T-helper 1 cell treated with Interleukin-12 subunit alpha and Interleukin-12 subunit beta and Interleukin-4 antibody, amounts not matched to agents 30 μg/mL and 1 μg/mL, for 36 hours (primary cell): ENCODE measurements around the gene TMBIM4.

ENCODE experiments used
- H3K27ac Mint-ChIP-seq: one replicate; pipeline ENCODE4 v1.8.0; 2021; ENCODE audit warnings: mild to moderate bottlenecking, mixed read lengths
- H3K27me3 Mint-ChIP-seq: one replicate; pipeline ENCODE4 v1.8.0; 2021; ENCODE audit warnings: low read depth, mixed read lengths
- H3K36me3 Mint-ChIP-seq: one replicate; pipeline ENCODE4 v1.8.0; 2021; ENCODE audit warnings: low read depth, mixed read lengths
- H3K4me1 Mint-ChIP-seq: one replicate; pipeline ENCODE4 v1.8.0; 2021; ENCODE audit warnings: low read depth, mixed read lengths
- H3K4me3 Mint-ChIP-seq: one replicate; pipeline ENCODE4 v1.8.0; 2021; ENCODE audit warnings: mild to moderate bottlenecking, moderate library complexity, mixed read lengths
- H3K9me3 Mint-ChIP-seq: one replicate; pipeline ENCODE4 v1.8.0; 2021; ENCODE audit warnings: mixed read lengths

TMBIM4 gene

GRCh38 chr12:66111605-66112004, 58.2 kb downstream of the TMBIM4 start:
- Mint-ChIP-seq H3K9me3 (no peaks in the 10 kb centered on the region), H3K4me1 (peaks cover 12% of the 10 kb centered on the region), H3K4me3 (no peak overlapping the region), H3K27ac (no peak overlapping the region), H3K27me3 (peaks cover 4% of the 10 kb centered on the region), H3K36me3 (no peaks in the 10 kb centered on the region)

DNA sequence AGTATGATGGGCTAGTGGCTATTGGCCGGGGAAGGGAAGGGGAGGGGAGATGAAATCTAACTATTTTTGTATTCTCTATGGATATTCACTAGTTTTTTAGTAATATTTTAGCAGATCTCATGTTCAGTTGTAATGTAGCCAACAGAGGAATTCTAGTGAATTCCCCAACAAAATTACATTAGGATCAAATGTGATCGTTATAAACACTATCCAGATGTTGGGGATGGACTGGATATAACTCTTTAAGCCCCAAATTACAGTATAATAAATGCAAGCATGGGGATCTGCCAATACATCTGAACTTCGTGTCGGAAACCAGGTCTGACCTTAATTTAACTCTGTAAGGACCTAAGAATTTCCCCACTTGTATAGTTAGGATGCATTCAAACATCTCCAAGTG, 60.7 kb downstream of the TMBIM4 start:
- no peak overlapping the region for H3K27ac Mint-ChIP-seq
- H3K9me3 Mint-ChIP-seq = no peaks in the 10 kb centered on the region
- H3K4me1 Mint-ChIP-seq = peaks cover 12% of the 10 kb centered on the region
- H3K36me3 Mint-ChIP-seq = no peaks in the 10 kb centered on the region
- peaks cover 16% of the 10 kb centered on the region for H3K27me3 Mint-ChIP-seq
- H3K4me3 Mint-ChIP-seq = no peak overlapping the region

DNA sequence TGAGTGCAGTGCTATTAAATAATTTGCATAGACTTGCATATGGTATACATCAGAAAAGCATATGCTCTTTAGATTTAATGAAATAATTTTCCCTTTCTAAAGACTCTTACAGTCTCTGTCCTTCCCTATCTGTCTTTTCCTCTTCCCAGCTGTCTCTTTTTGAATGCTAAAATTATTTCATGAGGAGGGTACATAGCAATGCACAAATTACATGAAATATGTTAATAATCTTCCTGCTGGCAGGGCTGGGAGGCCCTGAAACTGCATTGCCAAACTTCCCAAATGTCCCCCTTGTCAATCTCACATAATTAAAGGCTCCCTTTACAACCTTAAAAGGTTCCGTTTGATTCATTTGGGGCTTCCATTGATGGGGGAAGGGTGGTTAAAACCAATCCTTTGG, 61.4 kb downstream of the TMBIM4 start:
- no peak overlapping the region for H3K27ac Mint-ChIP-seq
- H3K9me3 Mint-ChIP-seq = no peaks in the 10 kb centered on the region
- peaks cover 10% of the 10 kb centered on the region for H3K4me1 Mint-ChIP-seq
- H3K27me3 Mint-ChIP-seq = peaks cover 20% of the 10 kb centered on the region
- no peaks in the 10 kb centered on the region for H3K36me3 Mint-ChIP-seq
- H3K4me3 Mint-ChIP-seq = no peak overlapping the region

- Mint-ChIP-seq H3K36me3 (no peaks in the 10 kb centered on the region), H3K27me3 (peaks cover 25% of the 10 kb centered on the region), H3K4me1 (peaks cover 10% of the 10 kb centered on the region), H3K9me3 (no peaks in the 10 kb centered on the region), H3K27ac (no peak overlapping the region), H3K4me3 (no peak overlapping the region)
Observed at GRCh38 chr12:66107451-66107915, 62.3 kb downstream of the TMBIM4 start.

DNA sequence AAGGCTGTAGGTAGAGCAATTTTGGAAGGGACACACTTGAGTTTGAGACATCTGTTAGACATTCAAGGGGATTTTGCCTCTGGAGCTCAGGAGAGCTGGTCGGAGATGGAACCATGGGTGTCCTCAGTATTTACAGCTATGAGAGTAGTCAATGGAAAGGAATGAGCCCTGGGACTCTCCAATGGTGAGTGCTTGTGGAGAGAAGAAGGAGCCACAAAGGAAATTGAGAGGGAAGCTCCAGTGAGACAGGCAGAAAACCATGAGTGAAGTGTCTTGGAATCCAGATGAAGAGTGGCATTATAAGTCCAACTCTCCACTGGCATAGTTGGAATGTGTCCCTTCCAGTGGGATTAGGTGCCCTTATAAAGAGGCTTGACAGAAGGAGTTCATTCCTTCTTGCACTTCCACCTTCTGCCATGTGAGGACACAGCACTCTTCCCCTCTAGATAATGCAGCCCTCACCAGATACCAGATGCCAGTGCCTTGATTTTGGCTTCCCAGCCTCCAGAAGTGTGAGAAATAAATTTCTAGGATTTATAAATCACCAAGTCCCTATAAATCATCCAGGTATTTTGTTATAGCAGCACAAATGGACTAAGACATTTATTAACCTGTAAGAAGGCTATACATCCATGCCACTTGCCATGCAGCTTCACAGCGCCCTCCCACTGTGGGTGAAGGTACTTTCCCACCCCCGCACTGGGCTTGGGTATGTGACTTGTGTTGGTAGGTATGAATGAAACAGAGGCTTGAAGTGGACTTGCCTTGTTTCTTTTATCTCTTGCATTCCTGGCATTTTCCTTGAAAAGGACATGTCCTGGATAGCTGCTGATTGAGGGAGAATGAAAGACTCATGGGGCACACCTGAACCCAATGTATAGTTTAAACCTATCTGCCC, 66.5 kb downstream of the TMBIM4 start:
- Mint-ChIP-seq H3K4me3 (no peak overlapping the region), H3K36me3 (no peaks in the 10 kb centered on the region), H3K27me3 (peaks cover 38% of the 10 kb centered on the region), H3K9me3 (no peaks in the 10 kb centered on the region), H3K4me1 (peaks cover 5% of the 10 kb centered on the region), H3K27ac (no peak overlapping the region)

DNA sequence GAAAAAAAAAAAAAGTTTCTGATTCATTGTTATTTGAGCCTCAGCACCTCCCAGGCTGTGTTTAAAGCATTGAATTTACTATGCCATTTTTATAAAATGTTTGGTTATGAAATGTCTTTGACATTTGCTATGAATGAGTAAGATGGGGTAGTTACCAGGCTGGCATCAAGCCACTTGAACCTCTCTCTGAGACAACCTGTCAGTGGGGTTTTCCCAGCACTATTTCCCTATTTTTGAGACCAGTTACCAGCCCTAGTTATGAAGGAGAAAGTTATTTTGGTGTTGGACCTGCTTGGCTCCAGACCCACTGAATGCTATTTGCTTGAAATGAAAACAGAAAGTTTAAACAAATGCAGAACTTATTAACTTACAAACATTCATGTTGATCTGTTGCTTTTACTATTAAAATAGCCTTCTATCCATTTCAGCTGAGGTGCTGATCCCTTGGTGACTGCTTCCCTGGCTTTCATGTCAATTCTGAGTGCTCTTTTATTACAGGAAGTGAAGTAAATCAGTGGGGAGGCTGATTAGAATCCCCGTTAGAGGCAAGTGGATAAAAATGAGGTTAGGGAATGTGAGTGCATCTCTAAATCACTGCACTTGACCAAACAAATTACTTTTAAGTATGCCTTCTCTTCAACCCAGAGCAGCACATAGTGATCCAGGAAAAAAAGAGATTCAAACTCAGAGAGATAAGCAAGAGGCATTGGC, 77.1 kb downstream of the TMBIM4 start:
- no peaks in the 10 kb centered on the region for H3K36me3 Mint-ChIP-seq
- H3K9me3 Mint-ChIP-seq = no peaks in the 10 kb centered on the region

DNA sequence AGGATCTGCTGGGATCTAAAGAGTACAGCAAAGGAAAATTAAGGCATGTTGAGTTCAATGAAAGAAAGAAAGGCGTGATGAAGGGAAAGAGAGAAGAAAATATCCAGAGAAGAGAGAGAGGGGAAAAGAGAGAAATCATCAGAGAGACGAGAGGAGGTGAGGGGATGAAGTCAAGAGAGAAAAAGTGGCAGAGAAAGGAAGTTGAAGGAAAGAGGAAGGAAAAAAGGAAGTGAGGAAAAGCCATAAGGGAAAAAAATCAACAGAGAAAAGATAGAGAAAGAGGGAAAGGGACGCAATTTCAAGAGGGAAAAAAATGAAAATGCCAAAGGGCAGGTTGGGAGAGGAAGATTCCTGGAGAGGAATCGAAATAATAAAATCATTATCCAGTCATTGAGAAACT, 79.6 kb downstream of the TMBIM4 start:
- no peaks in the 10 kb centered on the region for H3K36me3 Mint-ChIP-seq
- no peak overlapping the region for H3K4me3 Mint-ChIP-seq
- H3K27ac Mint-ChIP-seq = no peak overlapping the region

More for the DNA sequence above, 77.1 kb downstream of the TMBIM4 start:
- no peak overlapping the region for H3K27ac Mint-ChIP-seq
- no peak overlapping the region for H3K4me3 Mint-ChIP-seq
- H3K27me3 Mint-ChIP-seq = peaks cover 17% of the 10 kb centered on the region
- H3K4me1 Mint-ChIP-seq = no peaks in the 10 kb centered on the region

GRCh38 chr12:66087365-66087943, 82.3 kb downstream of the TMBIM4 start:
- Mint-ChIP-seq H3K4me1 (no peaks in the 10 kb centered on the region), H3K9me3 (no peaks in the 10 kb centered on the region), H3K36me3 (no peaks in the 10 kb centered on the region), H3K27ac (no peak overlapping the region), H3K4me3 (no peak overlapping the region), H3K27me3 (peaks cover 28% of the 10 kb centered on the region)

More for the DNA sequence above, 79.6 kb downstream of the TMBIM4 start:
- Mint-ChIP-seq H3K27me3 (peaks cover 26% of the 10 kb centered on the region), H3K9me3 (no peaks in the 10 kb centered on the region), H3K4me1 (no peaks in the 10 kb centered on the region)

DNA sequence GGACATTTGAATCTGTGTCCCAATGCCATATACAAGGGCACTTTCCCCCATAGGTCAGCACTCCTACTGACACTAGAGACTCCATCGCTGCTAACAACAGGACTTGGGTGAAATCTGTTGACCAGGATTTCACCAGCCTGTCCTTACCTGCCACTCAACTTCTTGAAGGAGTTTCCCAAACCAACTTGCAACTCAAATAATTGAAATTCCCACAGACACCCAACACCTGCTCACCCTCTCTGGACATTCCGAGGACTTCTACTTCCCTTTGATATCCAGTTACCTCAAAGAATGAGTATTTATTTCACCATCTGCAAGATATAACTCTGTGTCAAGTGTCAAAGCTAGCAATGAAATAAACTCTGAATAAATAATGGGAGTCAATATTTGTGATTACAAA, 83.8 kb downstream of the TMBIM4 start:
- Mint-ChIP-seq H3K9me3 (no peaks in the 10 kb centered on the region), H3K4me3 (no peak overlapping the region), H3K27ac (no peak overlapping the region), H3K36me3 (no peaks in the 10 kb centered on the region), H3K4me1 (no peaks in the 10 kb centered on the region), H3K27me3 (peaks cover 28% of the 10 kb centered on the region)
